SKM-1 (cell line): ENCODE data around the gene LRP11.
"Not testable (repeated sequence)": the region's sequence is repeated elsewhere in the genome, so short reads cannot be mapped to it uniquely, and the experiment has no call there.

Experiments used
- DNase-seq: peaks from one replicate; lab custom pipeline; 2025; ENCODE audit not compliant: unreplicated experiment; lab: John Stamatoyannopoulos, UW

LRP11 gene

GRCh38 chr6:149851461-149852110, 12.6 kb downstream of the LRP11 start:
- no peak for DNase-seq

- DNase-seq = not testable (repeated sequence)
These were observed 15.8 kb downstream of the LRP11 start for GRCh38 chr6:149848343-149848742.

- DNase-seq = no peak
These were observed 16.3 kb downstream of the LRP11 start for GRCh38 chr6:149847939-149848267.

- DNase-seq = no peak
These were observed 17.8 kb downstream of the LRP11 start for GRCh38 chr6:149846321-149846720.

GRCh38 chr6:149845549-149845948, 18.6 kb downstream of the LRP11 start:
- DNase-seq = no peak

- DNase-seq = no peak
These were observed 19.7 kb downstream of the LRP11 start for GRCh38 chr6:149844480-149844879.

- DNase-seq = not testable (repeated sequence)
These were observed 20.1 kb downstream of the LRP11 start for GRCh38 chr6:149844036-149844435.

- no peak for DNase-seq
These were observed 21.0 kb downstream of the LRP11 start for GRCh38 chr6:149843051-149843633.

- DNase-seq = no peak
These were observed 21.8 kb downstream of the LRP11 start for GRCh38 chr6:149842331-149842730.

GRCh38 chr6:149840345-149841075, 23.6 kb downstream of the LRP11 start:
- DNase-seq = no peak

GRCh38 chr6:149834513-149835481, 29.4 kb downstream of the LRP11 start:
- DNase-seq = no peak

- no peak for DNase-seq
These were observed 30.5 kb downstream of the LRP11 start for GRCh38 chr6:149833651-149834050.

- no peak for DNase-seq
These were observed 32.8 kb downstream of the LRP11 start for GRCh38 chr6:149831308-149831820.

GRCh38 chr6:149830731-149831307, 33.3 kb downstream of the LRP11 start:
- DNase-seq = no peak

GRCh38 chr6:149825292-149825691, 38.9 kb downstream of the LRP11 start:
- no peak for DNase-seq

GRCh38 chr6:149823013-149823412, 41.1 kb downstream of the LRP11 start:
- no peak for DNase-seq

- no peak for DNase-seq
These were observed 42.7 kb downstream of the LRP11 start for GRCh38 chr6:149821492-149821891.

- no peak for DNase-seq
These were observed 43.7 kb downstream of the LRP11 start for GRCh38 chr6:149820506-149820905.

- no peak for DNase-seq
These were observed 48.4 kb downstream of the LRP11 start for GRCh38 chr6:149815788-149816187.

- DNase-seq = no peak
These were observed 50.8 kb downstream of the LRP11 start for GRCh38 chr6:149813351-149813750.

GRCh38 chr6:149809798-149810197, 54.4 kb downstream of the LRP11 start:
- DNase-seq = no peak
